NCI-H345 treated with DMSO at 0.1 percent for 48 hours (cell line): ENCODE results near the gene PCP2.

ENCODE experiments used
- DNase-seq: peaks from one replicate; lab custom pipeline; 2025; ENCODE audit not compliant: unreplicated experiment; lab: John Stamatoyannopoulos, UW

PCP2 gene

GRCh38 chr19:7633698-7634097 lies at the start of gene PCP2:
Gene PCP2, minus strand, starts transcription at chr19:7633719. Its CDS starts 262 bp downstream, at chr19:7633457.
- no peak for DNase-seq

- no peak for DNase-seq
These were observed 48.8 kb upstream of the PCP2 start for GRCh38 chr19:7682175-7682855.

- DNase-seq: no peak
These were observed 48.0 kb upstream of the PCP2 start for GRCh38 chr19:7681340-7682174.

GRCh38 chr19:7680606-7681339 lies 47.3 kb upstream of the PCP2 start, which contains the start of gene TRAPPC5:
Gene TRAPPC5, plus strand, starts transcription at chr19:7680833. Its CDS starts 1,421 bp downstream, at chr19:7682254.
- peak; percentile 50 for DNase-seq

GRCh38 chr19:7679771-7680605 lies 46.5 kb upstream of the PCP2 start:
- no peak for DNase-seq

GRCh38 chr19:7678971-7679751 lies 45.6 kb upstream of the PCP2 start:
- peak; percentile 19 for DNase-seq

- no peak for DNase-seq
These were observed 44.3 kb upstream of the PCP2 start for GRCh38 chr19:7677669-7678311.

GRCh38 chr19:7676854-7677253 lies 43.3 kb upstream of the PCP2 start, which contains the start of gene MCEMP1:
Gene MCEMP1, plus strand, starts transcription at chr19:7677090. Its CDS starts 31 bp downstream, at chr19:7677121.
- no peak for DNase-seq

- no peak for DNase-seq
These were observed 42.9 kb upstream of the PCP2 start for GRCh38 chr19:7676376-7676775.

GRCh38 chr19:7674010-7675005 lies 40.8 kb upstream of the PCP2 start:
- no peak for DNase-seq

- DNase-seq: no peak
These were observed 39.0 kb upstream of the PCP2 start for GRCh38 chr19:7672522-7672921.

- DNase-seq: no peak
These were observed 37.3 kb upstream of the PCP2 start for GRCh38 chr19:7670790-7671189.

GRCh38 chr19:7670150-7670783 lies 36.7 kb upstream of the PCP2 start:
- DNase-seq: no peak

GRCh38 chr19:7669641-7670040 lies 36.1 kb upstream of the PCP2 start:
- DNase-seq: no peak

GRCh38 chr19:7668842-7669241 lies 35.3 kb upstream of the PCP2 start, which contains the start of gene RETN:
Gene RETN, plus strand, starts transcription at chr19:7669049. Its CDS starts 278 bp downstream, at chr19:7669327.
- DNase-seq: no peak

- no peak for DNase-seq
These were observed 31.6 kb upstream of the PCP2 start for GRCh38 chr19:7665076-7665475.

GRCh38 chr19:7663706-7664105 lies 30.2 kb upstream of the PCP2 start:
- DNase-seq: no peak
